ENCODE data around the gene TMEM101. TPM values are rescaled to one million over a fixed set of nuclear protein-coding genes. Genes with fewer than 3 reads are reported as not detected.

TMEM101 gene
- total and polyA plus RNA-seq, 10 of the 15 experiments (the other 5 are each of a cell fraction or from before 2014, with no cell fraction given): 18.4 to 72.5 (median 35.9) TPM

DNA sequence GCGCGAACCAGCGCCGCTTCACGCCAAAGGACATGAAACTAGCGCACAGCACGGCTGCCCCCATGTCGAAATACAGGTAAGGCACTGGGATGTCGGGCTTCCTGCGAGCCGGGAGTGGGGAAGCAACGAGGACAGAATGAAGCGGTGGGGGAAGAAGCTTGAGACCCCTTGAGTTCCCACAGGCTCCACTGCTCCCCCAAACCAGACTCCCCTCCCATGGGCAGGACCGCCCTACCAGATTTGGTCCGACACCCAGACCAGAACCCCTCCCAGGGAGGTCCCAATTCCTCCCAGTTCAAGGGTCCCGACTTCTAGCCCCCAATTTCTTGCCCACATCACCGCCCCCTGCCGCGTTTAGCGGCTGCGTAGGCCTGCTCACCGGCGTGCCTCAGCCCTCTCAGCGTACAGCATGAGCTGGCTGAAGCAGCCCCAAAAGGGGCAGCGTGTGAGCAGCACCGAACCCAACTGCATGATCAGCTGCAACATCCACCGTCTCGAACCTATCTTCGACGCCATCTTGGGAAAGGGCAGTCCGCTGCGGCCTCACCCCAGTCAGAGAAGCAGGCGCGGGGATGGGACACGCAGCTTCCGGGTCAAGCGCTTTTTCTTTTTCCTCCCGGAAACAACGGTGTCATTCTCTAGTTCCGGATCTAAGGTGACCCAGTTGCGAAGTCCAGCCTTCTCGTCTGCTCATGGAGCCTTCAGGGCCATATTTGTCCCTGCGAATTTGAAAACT, at the start of gene TMEM101 (continued):
- TF ChIP-seq NR2C1 (IDR thresholded peaks at IDR 0.05) (peak; percentile 99), SP1 (IDR thresholded peaks at IDR 0.05; ENCODE audit: low read depth, low read length) (peak; percentile 82), CEBPB (IDR thresholded peaks at IDR 0.05; ENCODE audit: borderline replicate concordance in 1 of 2, low read depth in 2 of 2, low read length in 2 of 2) (no peak), PAX5 (IDR thresholded peaks at IDR 0.05; ENCODE audit: borderline replicate concordance, low read depth, low read length) (peak; percentile 45; the same call in 1 of the 2 replicates), TCF12 (IDR thresholded peaks at IDR 0.05; ENCODE audit: low read depth, low read length) (0 out of 2 replicates have a peak, but pooled peaks have one; percentile 43), ZNF274 (IDR thresholded peaks at IDR 0.05; ENCODE audit: insufficient read depth, insufficient read length) (no peak), TARDBP (IDR thresholded peaks at IDR 0.05; ENCODE audit: borderline replicate concordance) (peak; percentile 96), STAT3 (IDR thresholded peaks at IDR 0.05; ENCODE audit: low read depth, low read length) (peak; percentile 64; the same call in 1 of the 2 replicates), TAF1 (IDR thresholded peaks at IDR 0.05; ENCODE audit: borderline replicate concordance, low read depth, low read length) (peak; percentile 91)
- TF ChIP-seq, protein P1, sequence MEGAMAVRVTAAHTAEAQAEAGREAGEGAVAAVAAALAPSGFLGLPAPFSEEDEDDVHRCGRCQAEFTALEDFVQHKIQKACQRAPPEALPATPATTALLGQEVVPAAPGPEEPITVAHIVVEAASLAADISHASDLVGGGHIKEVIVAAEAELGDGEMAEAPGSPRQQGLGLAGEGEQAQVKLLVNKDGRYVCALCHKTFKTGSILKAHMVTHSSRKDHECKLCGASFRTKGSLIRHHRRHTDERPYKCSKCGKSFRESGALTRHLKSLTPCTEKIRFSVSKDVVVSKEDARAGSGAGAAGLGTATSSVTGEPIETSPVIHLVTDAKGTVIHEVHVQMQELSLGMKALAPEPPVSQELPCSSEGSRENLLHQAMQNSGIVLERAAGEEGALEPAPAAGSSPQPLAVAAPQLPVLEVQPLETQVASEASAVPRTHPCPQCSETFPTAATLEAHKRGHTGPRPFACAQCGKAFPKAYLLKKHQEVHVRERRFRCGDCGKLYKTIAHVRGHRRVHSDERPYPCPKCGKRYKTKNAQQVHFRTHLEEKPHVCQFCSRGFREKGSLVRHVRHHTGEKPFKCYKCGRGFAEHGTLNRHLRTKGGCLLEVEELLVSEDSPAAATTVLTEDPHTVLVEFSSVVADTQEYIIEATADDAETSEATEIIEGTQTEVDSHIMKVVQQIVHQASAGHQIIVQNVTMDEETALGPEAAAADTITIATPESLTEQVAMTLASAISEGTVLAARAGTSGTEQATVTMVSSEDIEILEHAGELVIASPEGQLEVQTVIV (IDR thresholded peaks at IDR 0.05; ENCODE audit: borderline replicate concordance, partially characterized antibody): peak; percentile 62
- TF ChIP-seq, protein P2, sequence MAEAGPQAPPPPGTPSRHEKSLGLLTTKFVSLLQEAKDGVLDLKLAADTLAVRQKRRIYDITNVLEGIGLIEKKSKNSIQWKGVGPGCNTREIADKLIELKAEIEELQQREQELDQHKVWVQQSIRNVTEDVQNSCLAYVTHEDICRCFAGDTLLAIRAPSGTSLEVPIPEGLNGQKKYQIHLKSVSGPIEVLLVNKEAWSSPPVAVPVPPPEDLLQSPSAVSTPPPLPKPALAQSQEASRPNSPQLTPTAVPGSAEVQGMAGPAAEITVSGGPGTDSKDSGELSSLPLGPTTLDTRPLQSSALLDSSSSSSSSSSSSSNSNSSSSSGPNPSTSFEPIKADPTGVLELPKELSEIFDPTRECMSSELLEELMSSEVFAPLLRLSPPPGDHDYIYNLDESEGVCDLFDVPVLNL (IDR thresholded peaks at IDR 0.05; ENCODE audit: low read depth, low read length): no peak
- TF ChIP-seq, protein P3, sequence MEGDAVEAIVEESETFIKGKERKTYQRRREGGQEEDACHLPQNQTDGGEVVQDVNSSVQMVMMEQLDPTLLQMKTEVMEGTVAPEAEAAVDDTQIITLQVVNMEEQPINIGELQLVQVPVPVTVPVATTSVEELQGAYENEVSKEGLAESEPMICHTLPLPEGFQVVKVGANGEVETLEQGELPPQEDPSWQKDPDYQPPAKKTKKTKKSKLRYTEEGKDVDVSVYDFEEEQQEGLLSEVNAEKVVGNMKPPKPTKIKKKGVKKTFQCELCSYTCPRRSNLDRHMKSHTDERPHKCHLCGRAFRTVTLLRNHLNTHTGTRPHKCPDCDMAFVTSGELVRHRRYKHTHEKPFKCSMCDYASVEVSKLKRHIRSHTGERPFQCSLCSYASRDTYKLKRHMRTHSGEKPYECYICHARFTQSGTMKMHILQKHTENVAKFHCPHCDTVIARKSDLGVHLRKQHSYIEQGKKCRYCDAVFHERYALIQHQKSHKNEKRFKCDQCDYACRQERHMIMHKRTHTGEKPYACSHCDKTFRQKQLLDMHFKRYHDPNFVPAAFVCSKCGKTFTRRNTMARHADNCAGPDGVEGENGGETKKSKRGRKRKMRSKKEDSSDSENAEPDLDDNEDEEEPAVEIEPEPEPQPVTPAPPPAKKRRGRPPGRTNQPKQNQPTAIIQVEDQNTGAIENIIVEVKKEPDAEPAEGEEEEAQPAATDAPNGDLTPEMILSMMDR (IDR thresholded peaks at IDR 0.05 in 2 of 3, conservative IDR thresholded peaks at IDR 0.05 in 1 of 3; ENCODE audit: control insufficient read depth in 2 of 3, extremely low read depth in 1 of 3, insufficient read depth in 1 of 3, low read depth in 3 of 3, low read length in 3 of 3): no peak
- TF ChIP-seq, protein P4, sequence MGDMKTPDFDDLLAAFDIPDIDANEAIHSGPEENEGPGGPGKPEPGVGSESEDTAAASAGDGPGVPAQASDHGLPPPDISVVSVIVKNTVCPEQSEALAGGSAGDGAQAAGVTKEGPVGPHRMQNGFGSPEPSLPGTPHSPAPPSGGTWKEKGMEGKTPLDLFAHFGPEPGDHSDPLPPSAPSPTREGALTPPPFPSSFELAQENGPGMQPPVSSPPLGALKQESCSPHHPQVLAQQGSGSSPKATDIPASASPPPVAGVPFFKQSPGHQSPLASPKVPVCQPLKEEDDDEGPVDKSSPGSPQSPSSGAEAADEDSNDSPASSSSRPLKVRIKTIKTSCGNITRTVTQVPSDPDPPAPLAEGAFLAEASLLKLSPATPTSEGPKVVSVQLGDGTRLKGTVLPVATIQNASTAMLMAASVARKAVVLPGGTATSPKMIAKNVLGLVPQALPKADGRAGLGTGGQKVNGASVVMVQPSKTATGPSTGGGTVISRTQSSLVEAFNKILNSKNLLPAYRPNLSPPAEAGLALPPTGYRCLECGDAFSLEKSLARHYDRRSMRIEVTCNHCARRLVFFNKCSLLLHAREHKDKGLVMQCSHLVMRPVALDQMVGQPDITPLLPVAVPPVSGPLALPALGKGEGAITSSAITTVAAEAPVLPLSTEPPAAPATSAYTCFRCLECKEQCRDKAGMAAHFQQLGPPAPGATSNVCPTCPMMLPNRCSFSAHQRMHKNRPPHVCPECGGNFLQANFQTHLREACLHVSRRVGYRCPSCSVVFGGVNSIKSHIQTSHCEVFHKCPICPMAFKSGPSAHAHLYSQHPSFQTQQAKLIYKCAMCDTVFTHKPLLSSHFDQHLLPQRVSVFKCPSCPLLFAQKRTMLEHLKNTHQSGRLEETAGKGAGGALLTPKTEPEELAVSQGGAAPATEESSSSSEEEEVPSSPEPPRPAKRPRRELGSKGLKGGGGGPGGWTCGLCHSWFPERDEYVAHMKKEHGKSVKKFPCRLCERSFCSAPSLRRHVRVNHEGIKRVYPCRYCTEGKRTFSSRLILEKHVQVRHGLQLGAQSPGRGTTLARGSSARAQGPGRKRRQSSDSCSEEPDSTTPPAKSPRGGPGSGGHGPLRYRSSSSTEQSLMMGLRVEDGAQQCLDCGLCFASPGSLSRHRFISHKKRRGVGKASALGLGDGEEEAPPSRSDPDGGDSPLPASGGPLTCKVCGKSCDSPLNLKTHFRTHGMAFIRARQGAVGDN (IDR thresholded peaks at IDR 0.05): peak; percentile 34; the same call in 1 of the 2 replicates
- TF ChIP-seq, protein P5, sequence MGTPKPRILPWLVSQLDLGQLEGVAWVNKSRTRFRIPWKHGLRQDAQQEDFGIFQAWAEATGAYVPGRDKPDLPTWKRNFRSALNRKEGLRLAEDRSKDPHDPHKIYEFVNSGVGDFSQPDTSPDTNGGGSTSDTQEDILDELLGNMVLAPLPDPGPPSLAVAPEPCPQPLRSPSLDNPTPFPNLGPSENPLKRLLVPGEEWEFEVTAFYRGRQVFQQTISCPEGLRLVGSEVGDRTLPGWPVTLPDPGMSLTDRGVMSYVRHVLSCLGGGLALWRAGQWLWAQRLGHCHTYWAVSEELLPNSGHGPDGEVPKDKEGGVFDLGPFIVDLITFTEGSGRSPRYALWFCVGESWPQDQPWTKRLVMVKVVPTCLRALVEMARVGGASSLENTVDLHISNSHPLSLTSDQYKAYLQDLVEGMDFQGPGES (IDR thresholded peaks at IDR 0.05): peak; percentile 61; the same call in 1 of the 2 replicates
